ENCODE data around the gene MAP9. TPM values are rescaled to one million over a fixed set of nuclear protein-coding genes. Genes with fewer than 3 reads are reported as not detected.

MAP9 gene
- total and polyA plus RNA-seq, 2 donors (not counting 3 experiments of a cell fraction or from before 2014, with no cell fraction given), result 0.17 to 1.3 TPM

DNA sequence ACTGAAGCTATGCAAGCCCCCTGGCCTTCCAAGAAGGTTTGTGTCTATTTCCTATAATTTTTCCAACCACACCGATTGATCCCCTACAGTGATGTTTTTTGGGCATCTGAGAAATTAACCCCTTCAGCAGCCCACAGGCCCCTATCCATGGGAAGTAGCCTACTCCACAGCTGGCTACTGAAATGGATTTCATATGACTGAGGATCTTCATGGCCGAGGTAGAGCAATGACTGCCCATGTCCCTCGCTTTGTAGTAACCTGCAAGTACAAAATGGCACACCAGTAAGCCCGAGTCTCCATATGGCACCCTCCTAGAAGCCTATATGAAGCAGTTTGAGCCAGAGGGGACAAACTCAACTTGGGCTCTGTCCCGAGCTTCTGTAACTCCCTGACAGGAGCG, 36.8 kb downstream of the MAP9 start:
- dilution Hi-C loops (cut with MboI; ENCODE audit: extremely low pct_ligation_motif_present, low sequenced_read_pairs) (no loop called here), intact Hi-C loops (cut with micrococcal nuclease) (no loop called here)
- H3K9me3 ChIP-seq (replicated peaks; ENCODE audit: control insufficient read depth, insufficient read depth, low read length), result no peaks in the 10 kb centered on the region
- no peak overlapping the region for H3K4me3 ChIP-seq (replicated peaks in 1 of 3; ENCODE audit: insufficient read depth in 1 of 3, low read depth in 1 of 3, low read length in 3 of 3)
- no peaks in the 10 kb centered on the region for H4K20me1 ChIP-seq (replicated peaks; ENCODE audit: control insufficient read depth, extremely low read depth, insufficient read depth, low read length)
- TF ChIP-seq POLR2A (IDR thresholded peaks at IDR 0.05; ENCODE audit: low read depth, low read length), result no peak
- TF ChIP-seq FOS (IDR thresholded peaks at IDR 0.05; ENCODE audit: borderline replicate concordance, insufficient read depth, low read length), result no peak
- TF ChIP-seq JUN (IDR thresholded peaks at IDR 0.05; ENCODE audit: borderline replicate concordance, insufficient read depth, insufficient read length, low read depth), result no peak
- no peak for TF ChIP-seq EZH2 (IDR thresholded peaks at IDR 0.05; ENCODE audit: borderline replicate concordance, low read depth, low read length, severe bottlenecking)
- TF ChIP-seq POLR2AphosphoS5 (IDR thresholded peaks at IDR 0.05; ENCODE audit: insufficient read depth, low read depth, low read length), result no peak
- no peak for TF ChIP-seq GATA2 (IDR thresholded peaks at IDR 0.05; ENCODE audit: insufficient read depth, insufficient read length, low read depth, low read length)
- TF ChIP-seq, protein P1, sequence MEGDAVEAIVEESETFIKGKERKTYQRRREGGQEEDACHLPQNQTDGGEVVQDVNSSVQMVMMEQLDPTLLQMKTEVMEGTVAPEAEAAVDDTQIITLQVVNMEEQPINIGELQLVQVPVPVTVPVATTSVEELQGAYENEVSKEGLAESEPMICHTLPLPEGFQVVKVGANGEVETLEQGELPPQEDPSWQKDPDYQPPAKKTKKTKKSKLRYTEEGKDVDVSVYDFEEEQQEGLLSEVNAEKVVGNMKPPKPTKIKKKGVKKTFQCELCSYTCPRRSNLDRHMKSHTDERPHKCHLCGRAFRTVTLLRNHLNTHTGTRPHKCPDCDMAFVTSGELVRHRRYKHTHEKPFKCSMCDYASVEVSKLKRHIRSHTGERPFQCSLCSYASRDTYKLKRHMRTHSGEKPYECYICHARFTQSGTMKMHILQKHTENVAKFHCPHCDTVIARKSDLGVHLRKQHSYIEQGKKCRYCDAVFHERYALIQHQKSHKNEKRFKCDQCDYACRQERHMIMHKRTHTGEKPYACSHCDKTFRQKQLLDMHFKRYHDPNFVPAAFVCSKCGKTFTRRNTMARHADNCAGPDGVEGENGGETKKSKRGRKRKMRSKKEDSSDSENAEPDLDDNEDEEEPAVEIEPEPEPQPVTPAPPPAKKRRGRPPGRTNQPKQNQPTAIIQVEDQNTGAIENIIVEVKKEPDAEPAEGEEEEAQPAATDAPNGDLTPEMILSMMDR (IDR thresholded peaks at IDR 0.05; ENCODE audit: extremely low read depth in 1 of 2, insufficient read depth in 1 of 2, low read depth in 1 of 2, low read length in 2 of 2), result no peak
- no peak for TF ChIP-seq MYC (IDR thresholded peaks at IDR 0.05; ENCODE audit: low read depth, low read length)
- TF ChIP-seq, protein P2, sequence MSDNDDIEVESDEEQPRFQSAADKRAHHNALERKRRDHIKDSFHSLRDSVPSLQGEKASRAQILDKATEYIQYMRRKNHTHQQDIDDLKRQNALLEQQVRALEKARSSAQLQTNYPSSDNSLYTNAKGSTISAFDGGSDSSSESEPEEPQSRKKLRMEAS (IDR thresholded peaks at IDR 0.05; ENCODE audit: insufficient read depth, insufficient read length), result no peak
- no peak overlapping the region for H2AFZ ChIP-seq (ENCODE audit: low read depth, low read length)
- no peaks in the 10 kb centered on the region for H3K79me2 ChIP-seq (ENCODE audit: control insufficient read depth, insufficient read depth, low read length)
- no peaks in the 10 kb centered on the region for H3K27me3 ChIP-seq (ENCODE audit: control insufficient read depth in 2 of 2, insufficient read depth in 2 of 2, low read length in 2 of 2)
- H3K4me2 ChIP-seq (ENCODE audit: insufficient read depth, low read length), result no peak overlapping the region
- no TSS peak for BruUV-seq (replicated peaks)
- no peak overlapping the region for H3K9ac ChIP-seq (replicated peaks; ENCODE audit: extremely low read depth, insufficient read depth, low read length)
- FAIRE-seq, result no peak
- no peaks in the 10 kb centered on the region for H3K4me1 ChIP-seq (ENCODE audit: control insufficient read depth, extremely low read depth, insufficient read depth, low read length)
- H3K9me1 ChIP-seq (replicated peaks; ENCODE audit: control insufficient read depth, extremely low read depth, insufficient read depth, low read length), result no peaks in the 10 kb centered on the region
- DNase-seq (ENCODE audit: low read depth, low spot score), result no peak
- CTCF ChIA-PET, result no interaction called here
- no peaks in the 10 kb centered on the region for H3K36me3 ChIP-seq (ENCODE audit: control insufficient read depth in 2 of 2, extremely low read depth in 1 of 2, insufficient read depth in 2 of 2, low read length in 2 of 2)
- H3K27ac ChIP-seq (ENCODE audit: insufficient read depth, low read depth, low read length), result no peak overlapping the region
- POLR2A ChIA-PET, result no interaction called here

Data from endothelial cell of umbilical vein (primary cell).